Measurements from ENCODE around the gene KRTAP1-1. TPM values are rescaled to one million over a fixed set of nuclear protein-coding genes. Genes with fewer than 3 reads are reported as not detected.
"Not testable (repeated sequence)": the region's sequence is repeated elsewhere in the genome, so short reads cannot be mapped to it uniquely, and the experiment has no call there.

Gene KRTAP1-1, protein sequence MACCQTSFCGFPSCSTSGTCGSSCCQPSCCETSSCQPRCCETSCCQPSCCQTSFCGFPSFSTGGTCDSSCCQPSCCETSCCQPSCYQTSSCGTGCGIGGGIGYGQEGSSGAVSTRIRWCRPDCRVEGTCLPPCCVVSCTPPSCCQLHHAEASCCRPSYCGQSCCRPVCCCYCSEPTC
- polyA plus RNA-seq (2012; ENCODE audit: insufficient read length, low read depth): not detected

DNA sequence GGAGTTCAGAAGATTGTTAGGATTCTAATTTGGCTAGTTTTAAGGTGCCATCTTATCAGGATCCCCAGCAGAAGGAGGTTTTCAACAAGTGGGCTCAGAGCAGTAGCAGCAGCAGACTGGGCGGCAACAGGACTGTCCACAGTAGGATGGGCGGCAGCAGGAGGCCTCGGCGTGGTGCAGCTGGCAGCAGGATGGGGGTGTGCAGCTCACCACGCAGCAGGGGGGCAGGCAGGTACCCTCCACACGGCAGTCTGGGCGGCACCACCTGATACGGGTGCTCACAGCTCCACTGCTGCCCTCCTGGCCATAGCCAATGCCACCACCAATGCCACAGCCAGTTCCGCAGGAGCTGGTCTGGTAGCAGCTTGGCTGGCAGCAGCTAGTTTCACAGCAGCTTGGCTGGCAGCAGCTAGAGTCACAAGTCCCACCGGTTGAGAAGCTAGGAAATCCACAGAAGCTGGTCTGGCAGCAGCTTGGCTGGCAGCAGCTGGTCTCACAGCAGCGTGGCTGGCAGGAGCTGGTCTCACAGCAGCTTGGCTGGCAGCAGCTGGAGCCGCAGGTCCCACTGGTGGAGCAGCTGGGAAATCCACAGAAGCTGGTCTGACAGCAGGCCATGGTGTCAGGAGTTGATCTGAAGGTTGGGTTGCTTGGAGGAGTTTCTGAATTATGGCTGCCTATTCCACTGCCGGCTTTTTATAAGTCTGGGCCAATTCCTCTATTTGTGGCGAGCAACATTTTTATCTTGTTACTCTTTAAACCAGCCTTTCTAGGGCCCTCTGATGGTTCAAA, at the start of gene KRTAP1-1:
KRTAP1-1 (minus strand) TSS at position 668 of the 789 bp plus-strand sequence; CDS start at position 615, 53 bp downstream.
- TF ChIP-seq TAF1 (IDR thresholded peaks at IDR 0.05; ENCODE audit: borderline replicate concordance, insufficient read depth, low read length); REST (IDR thresholded peaks at IDR 0.05; ENCODE audit: insufficient read depth in 1 of 2, low read depth in 2 of 2, low read length in 2 of 2); SIN3A (IDR thresholded peaks at IDR 0.05; ENCODE audit: borderline replicate concordance, insufficient read depth, low read length): not testable (repeated sequence)

DNA sequence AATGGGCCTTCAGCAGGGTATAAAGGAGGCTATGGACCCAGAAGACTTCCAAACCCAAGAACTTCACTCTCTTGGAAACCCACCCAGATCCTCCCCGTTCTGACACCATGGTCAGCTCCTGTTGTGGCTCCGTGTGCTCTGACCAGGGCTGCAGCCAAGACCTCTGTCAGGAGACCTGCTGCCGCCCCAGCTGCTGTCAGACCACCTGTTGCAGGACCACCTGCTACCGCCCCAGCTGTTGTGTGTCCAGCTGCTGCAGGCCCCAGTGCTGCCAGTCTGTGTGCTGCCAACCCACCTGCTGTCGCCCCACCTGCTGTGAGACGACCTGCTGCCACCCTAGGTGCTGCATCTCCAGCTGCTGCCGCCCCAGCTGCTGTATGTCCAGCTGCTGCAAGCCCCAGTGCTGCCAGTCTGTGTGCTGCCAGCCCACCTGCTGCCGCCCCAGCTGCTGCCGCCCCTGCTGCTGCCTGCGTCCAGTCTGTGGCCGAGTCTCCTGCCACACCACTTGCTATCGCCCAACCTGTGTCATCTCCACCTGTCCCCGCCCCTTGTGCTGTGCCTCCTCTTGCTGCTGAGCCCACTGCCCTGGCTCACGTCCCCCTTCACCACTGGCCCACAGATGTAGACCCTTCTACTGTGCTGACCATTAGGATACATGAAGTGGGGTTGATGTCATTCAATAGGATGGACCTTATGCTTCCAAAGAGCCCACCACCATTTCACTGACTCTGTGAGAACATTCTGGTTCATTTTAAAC, 43.0 kb upstream of the KRTAP1-1 start, which contains the start of gene KRTAP4-7:
KRTAP4-7 (plus strand) TSS at position 51 of the 757 bp plus-strand sequence; CDS start at position 108, 57 bp downstream.
- TF ChIP-seq FOXP2 (optimal IDR thresholded peaks at IDR 0.05; ENCODE audit: borderline replicate concordance, extremely low read depth, extremely low read length, insufficient read depth); POLR2AphosphoS5 (IDR thresholded peaks at IDR 0.05; ENCODE audit: low read depth, low read length); REST (IDR thresholded peaks at IDR 0.05; ENCODE audit: insufficient read depth in 1 of 2, low read depth in 2 of 2, low read length in 2 of 2): not testable (repeated sequence)

DNA sequence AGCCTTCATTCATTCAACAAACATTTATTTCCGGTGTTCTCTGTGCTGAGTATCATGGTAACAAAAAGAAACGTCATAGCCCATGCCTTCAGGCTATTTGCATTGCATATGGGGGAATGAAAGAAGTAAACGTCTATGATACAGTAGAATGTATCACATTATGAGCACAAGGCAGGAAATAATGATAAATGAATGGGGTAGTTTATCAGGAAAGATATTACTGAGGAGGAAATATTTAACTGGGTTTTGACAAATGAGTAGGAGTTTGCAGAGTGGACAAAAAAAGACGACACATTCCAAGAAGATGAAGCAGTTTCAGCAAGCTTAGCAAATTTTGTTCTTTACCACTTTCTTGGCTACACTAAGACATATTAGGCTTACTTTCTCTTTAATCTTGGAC, 41.4 kb upstream of the KRTAP1-1 start:
- no peak for TF ChIP-seq POLR2AphosphoS5 (IDR thresholded peaks at IDR 0.05; ENCODE audit: low read depth, low read length)
- TF ChIP-seq REST (IDR thresholded peaks at IDR 0.05; ENCODE audit: insufficient read depth in 1 of 2, low read depth in 2 of 2, low read length in 2 of 2): no peak
- no peak for TF ChIP-seq FOXP2 (optimal IDR thresholded peaks at IDR 0.05; ENCODE audit: borderline replicate concordance, extremely low read depth, extremely low read length, insufficient read depth)
- no peak for TF ChIP-seq SIN3A (IDR thresholded peaks at IDR 0.05; ENCODE audit: borderline replicate concordance, insufficient read depth, low read length)
- TF ChIP-seq TAF1 (IDR thresholded peaks at IDR 0.05; ENCODE audit: borderline replicate concordance, insufficient read depth, low read length): no peak

GRCh38 chr17:41076788-41077187, 35.5 kb upstream of the KRTAP1-1 start:
- TF ChIP-seq SIN3A (IDR thresholded peaks at IDR 0.05; ENCODE audit: borderline replicate concordance, insufficient read depth, low read length) (no peak), REST (IDR thresholded peaks at IDR 0.05; ENCODE audit: insufficient read depth in 1 of 2, low read depth in 2 of 2, low read length in 2 of 2) (no peak), TAF1 (IDR thresholded peaks at IDR 0.05; ENCODE audit: borderline replicate concordance, insufficient read depth, low read length) (no peak), FOXP2 (optimal IDR thresholded peaks at IDR 0.05; ENCODE audit: borderline replicate concordance, extremely low read depth, extremely low read length, insufficient read depth) (no peak), POLR2AphosphoS5 (IDR thresholded peaks at IDR 0.05; ENCODE audit: low read depth, low read length) (no peak)

All from PFSK-1 (cell line).